Adrenal gland (tissue), 5 donors: ENCODE results near the gene IFT172.

Experiments used
- POLR2A ChIP-seq, 2 donors: fragments of 450-650 bp; IDR thresholded peaks; one replicate each; pipeline ENCODE4 v1.6.1; 2017; ENCODE audit warnings: antibody characterized with exemption in 2 of 2, mild to moderate bottlenecking in 2 of 2, moderate library complexity in 1 of 2
- TF ChIP-seq, protein P1 (sequence below), 6 experiments: fragments of 450-650 bp in 4 of 6; fragments of 200-600 bp in 2 of 6; sonication (generic) in 1 of 6; IDR thresholded peaks; 1 replicate in 5 of 6; 2 replicates in 1 of 6; pipeline versions ENCODE4 v1.5.1 to v1.8.0; 2016 to 2021; ENCODE audit warnings: antibody characterized with exemption in 6 of 6, mild to moderate bottlenecking in 2 of 6, moderate library complexity in 1 of 6
- donor health status: DM: no; HTN: no; CAD: no.

DNA sequence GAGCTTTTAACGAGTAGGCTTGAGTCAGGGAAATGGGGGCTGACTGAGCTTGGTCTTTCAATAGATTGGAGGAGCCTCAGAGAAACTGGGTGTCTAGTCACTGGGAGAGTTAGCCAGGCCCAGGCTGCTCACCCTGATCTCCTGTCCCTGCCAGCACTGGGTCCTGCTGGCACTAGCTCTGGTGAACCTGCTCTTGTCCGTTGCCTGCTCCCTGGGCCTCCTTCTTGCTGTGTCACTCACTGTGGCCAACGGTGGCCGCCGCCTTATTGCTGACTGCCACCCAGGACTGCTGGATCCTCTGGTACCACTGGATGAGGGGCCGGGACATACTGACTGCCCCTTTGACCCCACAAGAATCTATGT, 46.6 kb downstream of the IFT172 start:
- TF ChIP-seq, protein P1, sequence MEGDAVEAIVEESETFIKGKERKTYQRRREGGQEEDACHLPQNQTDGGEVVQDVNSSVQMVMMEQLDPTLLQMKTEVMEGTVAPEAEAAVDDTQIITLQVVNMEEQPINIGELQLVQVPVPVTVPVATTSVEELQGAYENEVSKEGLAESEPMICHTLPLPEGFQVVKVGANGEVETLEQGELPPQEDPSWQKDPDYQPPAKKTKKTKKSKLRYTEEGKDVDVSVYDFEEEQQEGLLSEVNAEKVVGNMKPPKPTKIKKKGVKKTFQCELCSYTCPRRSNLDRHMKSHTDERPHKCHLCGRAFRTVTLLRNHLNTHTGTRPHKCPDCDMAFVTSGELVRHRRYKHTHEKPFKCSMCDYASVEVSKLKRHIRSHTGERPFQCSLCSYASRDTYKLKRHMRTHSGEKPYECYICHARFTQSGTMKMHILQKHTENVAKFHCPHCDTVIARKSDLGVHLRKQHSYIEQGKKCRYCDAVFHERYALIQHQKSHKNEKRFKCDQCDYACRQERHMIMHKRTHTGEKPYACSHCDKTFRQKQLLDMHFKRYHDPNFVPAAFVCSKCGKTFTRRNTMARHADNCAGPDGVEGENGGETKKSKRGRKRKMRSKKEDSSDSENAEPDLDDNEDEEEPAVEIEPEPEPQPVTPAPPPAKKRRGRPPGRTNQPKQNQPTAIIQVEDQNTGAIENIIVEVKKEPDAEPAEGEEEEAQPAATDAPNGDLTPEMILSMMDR (IDR thresholded peaks at IDR 0.05) = no peak
- TF ChIP-seq POLR2A (IDR thresholded peaks at IDR 0.05) = no peak
